Endodermal cell (in vitro differentiated cells): ENCODE data around the gene BCAR1. TPM values are rescaled to one million over a fixed set of nuclear protein-coding genes. Genes with fewer than 3 reads are reported as not detected.

ENCODE experiments used
- DNase-seq: peaks from one replicate; pipeline ENCODE4 v3.0.0-alpha.2; 2017
- H3K27ac ChIP-seq: 2 replicates; pipeline ENCODE4 v1.5.1; 2013; ENCODE audit warnings: mild to moderate bottlenecking, low read depth, low read length, moderate library complexity
- H3K27me3 ChIP-seq: 2 replicates; pipeline ENCODE4 v1.6.1; 2013; ENCODE audit warnings: mild to moderate bottlenecking, low read length, moderate library complexity; ENCODE audit not compliant: insufficient read depth, control insufficient read depth, poor library complexity, severe bottlenecking
- H3K36me3 ChIP-seq: 2 replicates; pipeline ENCODE4 v1.7.0; 2013; ENCODE audit warnings: mild to moderate bottlenecking, low read length, moderate library complexity; ENCODE audit not compliant: control insufficient read depth, insufficient read depth
- H3K4me1 ChIP-seq: one replicate; pipeline ENCODE4 v1.7.0; 2013; ENCODE audit warnings: low read length; ENCODE audit not compliant: control insufficient read depth, insufficient read depth
- H3K4me3 ChIP-seq: 2 replicates; pipeline ENCODE4 v1.5.1; 2013; ENCODE audit warnings: mild to moderate bottlenecking, low read length, moderate library complexity
- H3K9ac ChIP-seq: 2 replicates; pipeline ENCODE4 v1.6.1; 2013; ENCODE audit warnings: mild to moderate bottlenecking, low read length, moderate library complexity; ENCODE audit not compliant: poor library complexity, severe bottlenecking; ENCODE audit errors: extremely low read depth
- H3K9me3 ChIP-seq: 2 replicates; pipeline ENCODE4 v1.6.1; 2013; ENCODE audit warnings: mild to moderate bottlenecking, low read length, moderate library complexity; ENCODE audit not compliant: control insufficient read depth
- H3K27ac Mint-ChIP-seq: 2 replicates; pipeline ENCODE4 v1.8.0; 2020; ENCODE audit warnings: mixed read lengths
- H3K27me3 Mint-ChIP-seq: 2 replicates; pipeline ENCODE4 v1.8.0; 2021; ENCODE audit warnings: mild to moderate bottlenecking, mixed read lengths; ENCODE audit not compliant: insufficient read depth
- H3K36me3 Mint-ChIP-seq: 2 replicates; pipeline ENCODE4 v1.8.0; 2020; ENCODE audit warnings: low read depth, mixed read lengths
- H3K4me1 Mint-ChIP-seq: 2 replicates; pipeline ENCODE4 v1.8.0; 2020; ENCODE audit warnings: mixed read lengths
- H3K4me3 Mint-ChIP-seq: 2 replicates; pipeline ENCODE4 v1.8.0; 2020; ENCODE audit warnings: mild to moderate bottlenecking, moderate library complexity, mixed read lengths
- H3K9me3 Mint-ChIP-seq: 2 replicates; pipeline ENCODE4 v1.8.0; 2020; ENCODE audit warnings: mild to moderate bottlenecking, mixed read lengths
- WGBS, 2 experiments: methylation state at CpG; one replicate each; pipeline versions ENCODE4 v1.1.5 to v1.1.7; 2013; ENCODE audit warnings: missing lambda C conversion rate in 2 of 2, mixed read lengths in 1 of 2; ENCODE audit not compliant: insufficient coverage in 1 of 2, insufficient read length in 1 of 2; 5-methylcytosine and 5-hydroxymethylcytosine counted together
- total RNA-seq, 2 donors: library from RNA; stranded (reverse); fragmentation: NEBNext Ultra II Directional in 1 of 2; extraction: Animal tissue kit (Norgen Biotek cat#: 25700) in 1 of 2; gene quantifications; 2 replicates in 1 of 2; 3 replicates in 1 of 2; pipeline ENCODE4 v1.2.1, GENCODE V29; 2021
- TF ChIP-seq, protein P1 (sequence below): fragments of 200-600 bp; sonication (generic); conservative IDR thresholded peaks from 2 replicates; pipeline ENCODE4 v1.5.0; 2021; ENCODE audit warnings: antibody characterized with exemption, mild to moderate bottlenecking

BCAR1 gene
- total RNA-seq, 2 donors from 2014 or later, result 56.2 to 74.3 TPM

DNA sequence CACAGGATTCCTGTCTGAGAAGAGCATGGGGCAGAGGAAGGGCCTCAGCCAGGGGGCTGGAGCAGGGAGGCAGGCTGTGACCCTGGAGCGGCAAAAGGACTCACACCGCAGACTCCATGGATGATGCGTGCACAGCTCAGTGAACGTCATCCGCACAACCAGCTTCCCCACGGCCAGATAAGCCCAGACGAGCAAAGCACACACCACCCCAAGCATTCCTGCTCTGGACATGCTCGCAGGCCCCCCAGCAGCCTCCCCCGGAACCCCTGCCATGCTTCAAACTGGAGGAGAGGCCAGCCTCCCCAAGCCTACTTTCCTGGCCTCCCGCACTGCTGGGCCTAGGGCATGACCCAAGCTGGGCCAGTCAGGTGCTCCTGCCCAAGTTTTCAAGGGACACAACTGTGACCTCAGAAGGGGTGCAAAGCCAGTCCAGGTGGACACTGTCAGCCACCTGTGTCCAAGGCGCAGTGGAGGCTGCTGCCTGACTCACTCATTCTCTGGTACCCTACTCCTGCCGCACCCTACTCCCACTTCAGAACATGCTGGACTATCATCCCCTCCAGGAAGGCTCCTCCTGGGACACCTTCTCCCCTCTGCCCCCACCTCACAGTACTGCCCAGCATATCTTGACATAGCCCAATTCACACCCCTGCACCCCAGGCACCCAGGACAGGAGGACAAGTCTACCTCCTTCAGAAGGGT, 4.8 kb downstream of the BCAR1 start:
- Mint-ChIP-seq H3K4me1 (peaks cover 25% of the 10 kb centered on the region), H3K9me3 (no peaks in the 10 kb centered on the region), H3K4me3 (no peak overlapping the region), H3K27ac (peak overlapping the region; percentile 89), H3K36me3 (peaks cover 18% of the 10 kb centered on the region), H3K27me3 (no peaks in the 10 kb centered on the region)
- Histone ChIP-seq H3K4me1 (peaks cover 7% of the 10 kb centered on the region), H3K27ac (peak overlapping the region; percentile 44), H3K27me3 (no peaks in the 10 kb centered on the region), H3K9ac (no peak overlapping the region), H3K4me3 (no peak overlapping the region), H3K9me3 (no peaks in the 10 kb centered on the region), H3K36me3 (no peaks in the 10 kb centered on the region)
- DNase-seq, result no peak
- WGBS, 2 experiments, result 86 to 91% methylated on average over 7 to 12 of the region's 12 CpGs
- TF ChIP-seq, protein P1, sequence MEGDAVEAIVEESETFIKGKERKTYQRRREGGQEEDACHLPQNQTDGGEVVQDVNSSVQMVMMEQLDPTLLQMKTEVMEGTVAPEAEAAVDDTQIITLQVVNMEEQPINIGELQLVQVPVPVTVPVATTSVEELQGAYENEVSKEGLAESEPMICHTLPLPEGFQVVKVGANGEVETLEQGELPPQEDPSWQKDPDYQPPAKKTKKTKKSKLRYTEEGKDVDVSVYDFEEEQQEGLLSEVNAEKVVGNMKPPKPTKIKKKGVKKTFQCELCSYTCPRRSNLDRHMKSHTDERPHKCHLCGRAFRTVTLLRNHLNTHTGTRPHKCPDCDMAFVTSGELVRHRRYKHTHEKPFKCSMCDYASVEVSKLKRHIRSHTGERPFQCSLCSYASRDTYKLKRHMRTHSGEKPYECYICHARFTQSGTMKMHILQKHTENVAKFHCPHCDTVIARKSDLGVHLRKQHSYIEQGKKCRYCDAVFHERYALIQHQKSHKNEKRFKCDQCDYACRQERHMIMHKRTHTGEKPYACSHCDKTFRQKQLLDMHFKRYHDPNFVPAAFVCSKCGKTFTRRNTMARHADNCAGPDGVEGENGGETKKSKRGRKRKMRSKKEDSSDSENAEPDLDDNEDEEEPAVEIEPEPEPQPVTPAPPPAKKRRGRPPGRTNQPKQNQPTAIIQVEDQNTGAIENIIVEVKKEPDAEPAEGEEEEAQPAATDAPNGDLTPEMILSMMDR, result no peak

DNA sequence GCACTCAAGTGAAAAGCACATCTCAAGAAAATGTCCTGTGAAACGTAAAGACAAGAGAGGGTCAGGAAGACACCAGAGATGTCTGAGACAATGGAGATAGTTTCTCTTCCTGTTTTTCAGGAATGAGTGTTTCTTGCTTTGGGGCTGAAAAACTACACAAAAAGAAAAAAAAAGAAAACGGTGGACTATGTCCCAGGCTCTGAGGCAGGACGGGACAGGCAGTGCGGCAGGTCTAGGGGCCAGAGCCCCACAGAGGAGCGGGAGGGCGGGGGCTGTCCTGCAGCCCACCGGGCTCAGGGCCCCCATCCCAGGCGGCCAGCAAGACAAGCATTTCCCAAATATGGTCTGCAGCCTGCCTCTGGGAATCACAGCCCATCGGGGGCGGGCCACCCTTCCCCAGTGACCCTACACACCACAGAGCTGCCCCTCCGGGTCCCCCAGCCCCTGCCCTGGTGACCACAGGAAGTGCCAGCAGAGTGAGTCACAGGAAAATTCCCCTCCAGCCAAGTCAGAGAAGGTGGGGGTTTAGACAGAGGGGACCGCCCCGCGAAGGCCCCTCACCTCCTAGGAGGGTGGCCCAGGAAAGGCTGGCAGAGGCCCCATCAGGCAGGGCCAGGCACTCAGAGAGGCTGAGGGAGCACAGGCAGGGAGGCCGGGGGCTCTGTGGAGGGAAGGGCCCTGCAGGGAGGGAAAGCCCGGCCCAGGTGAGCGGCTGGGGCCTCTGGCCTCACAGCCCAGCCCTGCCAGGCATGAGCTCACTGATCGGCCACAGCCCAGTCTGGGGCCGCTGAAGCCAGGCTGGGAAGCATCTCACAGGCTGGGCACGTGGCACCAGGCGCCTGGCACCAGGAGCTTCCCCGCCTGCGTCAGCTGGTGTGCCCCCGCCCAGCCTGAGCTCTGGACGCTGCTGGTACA, 6.3 kb downstream of the BCAR1 start:
- TF ChIP-seq, protein P1, result no peak
- Mint-ChIP-seq H3K9me3 (no peaks in the 10 kb centered on the region), H3K4me3 (no peak overlapping the region), H3K27me3 (no peaks in the 10 kb centered on the region), H3K27ac (peak overlapping the region; percentile 90), H3K36me3 (peaks cover 34% of the 10 kb centered on the region), H3K4me1 (peaks cover 25% of the 10 kb centered on the region)
- H3K9ac ChIP-seq, result peak overlapping the region; percentile 25
- peak; percentile 95 for DNase-seq
- peaks cover 6% of the 10 kb centered on the region for H3K36me3 ChIP-seq
- no peaks in the 10 kb centered on the region for H3K9me3 ChIP-seq
- WGBS, 2 experiments, result 60 to 65% methylated on average over 11 to 25 of the region's 25 CpGs
- no peak overlapping the region for H3K4me3 ChIP-seq
- peaks cover 7% of the 10 kb centered on the region for H3K4me1 ChIP-seq
- peak overlapping the region; percentile 80 for H3K27ac ChIP-seq
- H3K27me3 ChIP-seq, result no peaks in the 10 kb centered on the region

DNA sequence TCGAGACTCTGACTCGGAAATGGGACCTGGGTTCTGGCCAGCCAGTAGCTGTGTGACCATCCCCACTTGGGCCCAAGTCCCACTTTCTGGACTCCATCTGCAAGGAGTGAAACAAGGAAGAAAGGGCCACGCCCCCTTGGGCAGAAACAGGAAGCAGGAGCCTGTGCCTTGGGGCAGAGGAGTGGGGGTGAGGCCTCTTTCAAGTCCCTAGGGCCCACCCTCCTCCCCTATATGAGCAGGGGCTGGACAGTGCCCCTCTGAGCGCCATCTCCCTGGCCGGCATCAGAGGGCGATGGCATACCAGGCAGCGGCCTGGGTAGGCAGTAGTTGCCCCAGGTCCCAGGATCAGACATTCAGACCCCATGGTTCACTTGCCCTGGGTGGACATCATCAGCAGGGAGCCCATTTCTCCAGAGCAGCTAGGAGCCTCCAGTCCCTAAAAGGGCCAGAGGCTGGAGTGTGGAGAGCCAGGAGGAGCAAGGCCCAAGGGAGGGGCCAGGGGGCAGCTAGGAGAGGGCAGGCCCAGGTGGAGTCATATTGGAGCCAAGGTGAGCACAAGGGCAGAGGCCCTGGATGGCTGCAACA, 7.1 kb downstream of the BCAR1 start:
- Mint-ChIP-seq H3K27ac (peak overlapping the region; percentile 90), H3K27me3 (no peaks in the 10 kb centered on the region), H3K4me3 (no peak overlapping the region), H3K9me3 (no peaks in the 10 kb centered on the region), H3K4me1 (peaks cover 25% of the 10 kb centered on the region), H3K36me3 (peaks cover 37% of the 10 kb centered on the region)
- peak overlapping the region; percentile 2 for H3K27ac ChIP-seq
- H3K4me1 ChIP-seq, result peaks cover 7% of the 10 kb centered on the region
- TF ChIP-seq, protein P1, result no peak
- no peak overlapping the region for H3K9ac ChIP-seq
- WGBS, 2 experiments, result 91 to 92% methylated on average over 5 to 7 of the region's 7 CpGs
- H3K36me3 ChIP-seq, result peaks cover 9% of the 10 kb centered on the region
- no peaks in the 10 kb centered on the region for H3K27me3 ChIP-seq
- H3K4me3 ChIP-seq, result no peak overlapping the region
- no peaks in the 10 kb centered on the region for H3K9me3 ChIP-seq
- no peak for DNase-seq
